GM21360 (cell line): ENCODE results near the gene SLC12A9.
"Not testable (repeated sequence)": the region's sequence is repeated elsewhere in the genome, so short reads cannot be mapped to it uniquely, and the experiment has no call there.

Experiments used
- ATAC-seq: cut with Tn5 transposase; IDR thresholded peaks from one replicate; pipeline ENCODE4 v1.9.1; 2021; ENCODE audit warnings: mild to moderate bottlenecking, moderate library complexity; ENCODE audit not compliant: unreplicated experiment

SLC12A9 gene

GRCh38 chr7:100852048-100852872, at the start of gene SLC12A9:
Gene SLC12A9, plus strand, starts transcription at chr7:100852713. Its CDS starts 1,485 bp downstream, at chr7:100854198.
- peak; percentile 69 for ATAC-seq

GRCh38 chr7:100802951-100803350, 49.6 kb upstream of the SLC12A9 start:
- no peak for ATAC-seq

GRCh38 chr7:100803398-100804161, 48.9 kb upstream of the SLC12A9 start:
- peak; percentile 79 for ATAC-seq

GRCh38 chr7:100804681-100805431, 47.7 kb upstream of the SLC12A9 start:
- ATAC-seq: no peak

GRCh38 chr7:100806276-100806675, 46.2 kb upstream of the SLC12A9 start:
- no peak for ATAC-seq

- ATAC-seq: not testable (repeated sequence)
These were observed 45.6 kb upstream of the SLC12A9 start for GRCh38 chr7:100806883-100807282.

GRCh38 chr7:100808354-100808875, 44.1 kb upstream of the SLC12A9 start:
- ATAC-seq: no peak

GRCh38 chr7:100811480-100811879, 41.0 kb upstream of the SLC12A9 start:
- no peak for ATAC-seq

GRCh38 chr7:100812729-100813128, 39.8 kb upstream of the SLC12A9 start:
- no peak for ATAC-seq

- not testable (repeated sequence) for ATAC-seq
These were observed 36.0 kb upstream of the SLC12A9 start for GRCh38 chr7:100816515-100816914.

- ATAC-seq: no peak
These were observed 35.4 kb upstream of the SLC12A9 start for GRCh38 chr7:100817097-100817496.

- ATAC-seq: no peak
These were observed 34.1 kb upstream of the SLC12A9 start for GRCh38 chr7:100818366-100818765.

- no peak for ATAC-seq
These were observed 33.7 kb upstream of the SLC12A9 start for GRCh38 chr7:100818825-100819224.

- ATAC-seq: no peak
These were observed 32.9 kb upstream of the SLC12A9 start for GRCh38 chr7:100819586-100819985.

- no peak for ATAC-seq
These were observed 30.0 kb upstream of the SLC12A9 start for GRCh38 chr7:100822236-100823139.

GRCh38 chr7:100823140-100823525, 29.4 kb upstream of the SLC12A9 start:
- ATAC-seq: no peak

GRCh38 chr7:100823534-100823933, 29.0 kb upstream of the SLC12A9 start:
- ATAC-seq: no peak

GRCh38 chr7:100824499-100825214, 27.9 kb upstream of the SLC12A9 start:
- ATAC-seq: no peak

- ATAC-seq: no peak
These were observed 27.3 kb upstream of the SLC12A9 start for GRCh38 chr7:100825215-100825671.
